Activated naive CD4-positive, alpha-beta T cell treated with anti-CD3 and anti-CD28 coated beads, Interleukin-2, amount 10 ng/mL, durations not matched to agents 5 hours and 36 hours (primary cell): ENCODE results near the gene SEMA7A. TPM values are rescaled to one million over a fixed set of nuclear protein-coding genes. Genes with fewer than 3 reads are reported as not detected.

ENCODE experiments used
- microRNA-seq: library from miRNA; unstranded; fragments of <30 nt; microRNA quantifications from one replicate; pipeline ENCODE4 v1.2.0, GENCODE V29; 2022; ENCODE audit warnings: borderline microRNAs expressed, borderline replicate concordance
- total RNA-seq, 2 experiments: library from RNA; stranded (reverse); gene quantifications; one replicate each; pipeline ENCODE4 v1.2.3, GENCODE V29; 2021

SEMA7A gene
- 1 to 10 TPM; 3.0 to 3.3 TPM for total RNA-seq

GRCh38 chr15:74433592-74434262 lies at the start of gene SEMA7A:
SEMA7A (minus strand) TSS chr15:74433958; CDS start chr15:74433918, 40 bp downstream.

GRCh38 chr15:74460871-74461846 lies 27.4 kb upstream of the SEMA7A start, which contains the start of gene UBL7:
UBL7 (minus strand) TSS chr15:74461160; CDS start chr15:74458867, 2,293 bp downstream.

GRCh38 chr15:74367296-74367854 lies 66.4 kb downstream of the SEMA7A start, which contains the start of gene CYP11A1:
CYP11A1 (minus strand) TSS chr15:74367646; CDS start chr15:74367585, 61 bp downstream.

Small RNAs within 50 kb of the gene (microRNA-seq; reads per million reads assigned to microRNA genes)
- not detected for gene MIR6881

Other genes starting within 250 kb of the SEMA7A start
- not detected for gene STRA6, start 231.2 kb downstream of the SEMA7A start, total RNA-seq
- not detected for gene CCDC33, start 197.6 kb downstream of the SEMA7A start, total RNA-seq
- not detected for gene CYP11A1, start 66.3 kb downstream of the SEMA7A start, total RNA-seq
- 10 to 100 TPM; 51.2 to 61.7 TPM for gene UBL7, start 27.2 kb upstream of the SEMA7A start, total RNA-seq
- gene ARID3B, start 107.3 kb upstream of the SEMA7A start, total RNA-seq: 10 to 100 TPM; 36.5 to 39.2 TPM
- gene CLK3, start 181.9 kb upstream of the SEMA7A start, total RNA-seq: 100 to 1,000 TPM; 122 to 125 TPM